Left ventricle myocardium inferior (tissue), 1 donor: Measurements from ENCODE around the gene LRRK2. TPM values are rescaled to one million over a fixed set of nuclear protein-coding genes. Genes with fewer than 3 reads are reported as not detected.
"Not testable (repeated sequence)": the region's sequence is repeated elsewhere in the genome, so short reads cannot be mapped to it uniquely, and the experiment has no call there.

Experiments
- DNase-seq: peaks from one replicate; pipeline ENCODE4 v3.0.0-alpha.2; 2020
- H3K27ac ChIP-seq: fragments of 200-600 bp; replicated peaks from 2 replicates; pipeline ENCODE4 v1.8.0; 2021
- H3K27me3 ChIP-seq: fragments of 200-600 bp; 2 replicates; pipeline ENCODE4 v1.8.0; 2021; ENCODE audit warnings: low read depth
- H3K36me3 ChIP-seq: fragments of 200-600 bp; 2 replicates; pipeline ENCODE4 v1.8.0; 2021
- H3K4me1 ChIP-seq: fragments of 200-600 bp; 2 replicates; pipeline ENCODE4 v1.8.0; 2021
- H3K4me3 ChIP-seq: fragments of 200-600 bp; 2 replicates; pipeline ENCODE4 v1.8.0; 2021; ENCODE audit warnings: mild to moderate bottlenecking, moderate library complexity
- H3K9me3 ChIP-seq: fragments of 200-600 bp; replicated peaks from 2 replicates; pipeline ENCODE4 v1.8.0; 2021
- CTCF ChIP-seq: fragments of 200-600 bp; IDR thresholded peaks from 2 replicates; pipeline ENCODE4 v1.8.0; 2021; ENCODE audit warnings: antibody characterized with exemption, mild to moderate bottlenecking, borderline replicate concordance
- intact Hi-C: fragments of 100-400 bp; cut with micrococcal nuclease; formaldehyde crosslinking; loops from one replicate; pipeline ENCODE4 v1.11.0; 2022
- total RNA-seq: library from RNA; stranded (reverse); fragmentation: NEBNext Ultra II Directional; extraction: Animal tissue kit (Norgen Biotek cat#: 25700); gene quantifications from one replicate; pipeline ENCODE4 v1.2.1, GENCODE V29; 2021
- donor health status: DM: no; HTN: yes; CAD: no; lungs with severe emphysema.

LRRK2 gene
- total RNA-seq, 1 donor from 2014 or later: 6.7 TPM

GRCh38 chr12:40204337-40204736 is 20.5 kb upstream of the LRRK2 start:
- Histone ChIP-seq H3K4me3 (no peak overlapping the region), H3K36me3 (no peaks in the 10 kb centered on the region), H3K9me3 (peaks cover 7% of the 10 kb centered on the region), H3K27ac (no peak overlapping the region), H3K27me3 (no peaks in the 10 kb centered on the region), H3K4me1 (no peaks in the 10 kb centered on the region)
- no peak for DNase-seq
- intact Hi-C loops: no loop called here
- no peak for TF ChIP-seq CTCF

- H3K27me3 ChIP-seq: no peaks in the 10 kb centered on the region
- no peaks in the 10 kb centered on the region for H3K4me1 ChIP-seq
- no peak for DNase-seq
- TF ChIP-seq CTCF: no peak
- H3K36me3 ChIP-seq: no peaks in the 10 kb centered on the region
- peaks cover 3% of the 10 kb centered on the region for H3K9me3 ChIP-seq
- intact Hi-C loops: no loop called here
- no peak overlapping the region for H3K4me3 ChIP-seq
- H3K27ac ChIP-seq: no peak overlapping the region
Observed at GRCh38 chr12:40207551-40207950, 17.2 kb upstream of the LRRK2 start.

DNA sequence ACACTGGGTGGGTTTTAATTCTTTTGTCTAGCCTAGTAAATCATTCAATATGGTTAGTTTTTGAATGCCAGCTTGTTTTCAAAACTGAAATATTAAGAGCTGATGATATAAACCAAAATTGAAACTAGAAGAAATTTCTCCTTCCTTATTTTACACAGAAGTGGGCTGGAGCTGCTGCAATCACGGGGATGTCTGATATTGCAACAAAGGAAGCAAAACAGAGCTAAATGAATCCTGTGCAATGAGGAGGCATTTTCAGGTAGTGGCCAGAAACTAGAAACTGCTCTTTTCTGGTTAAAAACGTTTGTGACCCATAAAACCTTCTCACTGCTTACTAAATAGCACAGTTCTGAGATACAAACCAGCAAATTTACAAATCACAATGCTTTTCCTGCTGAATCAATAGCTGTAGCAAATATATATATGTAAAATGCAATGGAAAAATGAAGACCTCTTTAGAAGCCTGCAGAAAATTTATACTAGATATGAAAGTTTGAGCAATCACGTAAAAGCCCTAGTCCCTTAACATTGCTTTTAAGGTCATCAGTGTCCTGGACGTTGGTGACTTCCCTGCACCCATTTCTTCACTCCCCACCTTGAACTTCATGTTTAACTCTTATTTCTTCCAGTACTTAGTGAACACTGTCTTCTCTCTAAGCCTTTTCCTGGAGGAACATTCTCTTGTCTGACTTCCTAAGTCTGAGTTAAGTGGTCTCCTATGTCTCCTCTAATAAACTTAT is 15.9 kb upstream of the LRRK2 start:
- TF ChIP-seq CTCF: no peak
- DNase-seq: no peak
- Histone ChIP-seq H3K4me1 (no peaks in the 10 kb centered on the region), H3K27ac (no peak overlapping the region), H3K27me3 (no peaks in the 10 kb centered on the region), H3K36me3 (no peaks in the 10 kb centered on the region), H3K4me3 (no peak overlapping the region), H3K9me3 (peaks cover 9% of the 10 kb centered on the region)
- intact Hi-C loops: no loop called here

DNA sequence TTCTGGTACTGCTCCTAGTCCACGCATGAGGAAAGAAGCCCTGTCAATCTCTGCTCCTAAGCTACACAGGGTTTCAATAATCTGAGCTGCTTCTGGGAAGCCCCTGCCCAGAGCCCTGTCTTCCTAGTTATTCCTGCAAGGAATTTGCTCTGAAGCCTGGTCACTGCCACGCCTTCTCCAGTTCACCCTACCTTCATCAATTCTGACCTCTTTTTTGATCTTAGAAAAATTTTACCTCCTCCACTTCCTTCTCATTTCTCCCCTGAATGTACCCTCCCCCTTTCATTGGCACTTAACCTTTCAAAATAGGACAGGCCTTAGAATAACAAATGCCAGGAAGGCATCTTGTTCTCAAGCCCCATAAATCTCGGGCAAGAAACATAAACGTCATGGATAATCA is 14.9 kb upstream of the LRRK2 start:
- H3K27ac ChIP-seq: no peak overlapping the region
- no peak for TF ChIP-seq CTCF
- H3K27me3 ChIP-seq: no peaks in the 10 kb centered on the region
- peaks cover 9% of the 10 kb centered on the region for H3K9me3 ChIP-seq
- intact Hi-C loops: no loop called here
- H3K36me3 ChIP-seq: no peaks in the 10 kb centered on the region
- no peak for DNase-seq
- H3K4me3 ChIP-seq: no peak overlapping the region
- H3K4me1 ChIP-seq: no peaks in the 10 kb centered on the region

DNA sequence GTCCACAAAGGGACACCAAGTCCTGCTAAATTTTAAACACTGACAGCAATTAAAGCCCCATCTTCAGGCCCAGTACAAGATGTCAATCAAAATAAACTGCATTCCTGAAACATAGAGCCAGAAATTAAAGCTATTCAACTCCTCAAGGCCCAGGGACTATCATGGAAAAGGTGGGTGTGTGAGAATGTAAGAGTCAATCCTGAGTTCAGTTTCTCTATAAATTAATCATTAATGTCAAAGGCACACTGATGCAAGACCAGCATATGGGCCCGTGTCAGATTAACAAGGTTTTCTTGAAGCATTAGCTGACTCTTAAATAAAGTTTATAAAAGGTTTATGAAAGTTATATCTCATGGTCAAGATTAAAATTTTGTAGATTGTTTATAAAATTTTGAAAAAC is 13.6 kb upstream of the LRRK2 start:
- intact Hi-C loops, H3K4me1 ChIP-seq: not testable (repeated sequence)

DNA sequence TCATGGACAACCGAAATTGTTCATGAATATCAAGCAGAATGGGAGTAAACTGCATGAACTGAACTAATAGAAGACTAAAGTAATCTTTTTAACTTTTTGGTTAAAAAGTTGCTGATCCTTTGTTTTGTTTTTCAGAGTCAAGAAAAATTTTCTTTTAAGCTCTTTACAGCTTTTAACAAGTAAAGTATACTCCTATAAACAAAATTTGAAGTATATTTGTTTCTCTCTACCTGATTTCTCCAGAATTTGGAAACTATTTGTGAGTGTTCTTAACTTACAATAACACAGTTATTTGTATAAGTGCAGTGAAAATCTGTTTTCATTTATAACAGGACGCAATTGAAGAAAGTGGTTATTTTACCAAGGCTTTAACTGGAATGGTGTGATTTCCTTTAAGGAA is 12.2 kb upstream of the LRRK2 start:
- no peaks in the 10 kb centered on the region for H3K4me1 ChIP-seq
- no peak for TF ChIP-seq CTCF
- peaks cover 9% of the 10 kb centered on the region for H3K9me3 ChIP-seq
- intact Hi-C loops: no loop called here
- no peaks in the 10 kb centered on the region for H3K36me3 ChIP-seq
- H3K27ac ChIP-seq: no peak overlapping the region
- no peak for DNase-seq
- H3K4me3 ChIP-seq: no peak overlapping the region
- H3K27me3 ChIP-seq: no peaks in the 10 kb centered on the region

More for the DNA sequence above, 13.6 kb upstream of the LRRK2 start:
- not testable (repeated sequence) for H3K36me3 ChIP-seq, DNase-seq, H3K9me3 ChIP-seq, H3K4me3 ChIP-seq, H3K27me3 ChIP-seq, H3K27ac ChIP-seq
